ACC112 (cell line): Measurements from ENCODE around the gene RAD54L2.

Source experiments
- H2AFZ ChIP-seq: fragments of 200-600 bp; sonication (generic); one replicate; pipeline ENCODE4 v1.6.0; 2017; ENCODE audit warnings: antibody characterized with exemption, low read length; ENCODE audit not compliant: unreplicated experiment
- H3K27ac ChIP-seq: fragments of 200-600 bp; sonication (generic); 2 replicates; pipeline ENCODE4 v1.5.1; 2014; ENCODE audit warnings: low read depth, mild to moderate bottlenecking, antibody characterized with exemption, low read length, moderate library complexity
- H3K27me3 ChIP-seq: fragments of 200-600 bp; sonication (generic); 2 replicates; pipeline ENCODE4 v1.6.1; 2014; ENCODE audit warnings: mild to moderate bottlenecking, antibody characterized with exemption, low read length, moderate library complexity, mixed read lengths; ENCODE audit not compliant: insufficient read depth
- H3K36me3 ChIP-seq: fragments of 200-600 bp; sonication (generic); 2 replicates; pipeline ENCODE4 v1.6.1; 2016; ENCODE audit warnings: mild to moderate bottlenecking, antibody characterized with exemption, low read length, moderate library complexity, mixed read lengths; ENCODE audit not compliant: insufficient read depth
- H3K4me1 ChIP-seq: fragments of 200-600 bp; sonication (generic); one replicate; pipeline ENCODE4 v1.6.1; 2016; ENCODE audit warnings: low read length, mixed read lengths; ENCODE audit not compliant: insufficient read depth, unreplicated experiment, control insufficient read depth
- H3K4me3 ChIP-seq: fragments of 200-600 bp; sonication (generic); 2 replicates; pipeline ENCODE4 v1.5.1; 2014; ENCODE audit warnings: mild to moderate bottlenecking, low read depth, low read length
- H3K79me2 ChIP-seq: fragments of 200-600 bp; sonication (generic); one replicate; pipeline ENCODE4 v1.6.0; 2016; ENCODE audit warnings: low read length; ENCODE audit not compliant: control insufficient read depth, unreplicated experiment, insufficient read depth

The RAD54L2 gene

GRCh38 chr3:51578238-51578637 lies 39.7 kb downstream of the RAD54L2 start:
- no peak overlapping the region for H3K4me3 ChIP-seq
- H2AFZ ChIP-seq: no peak overlapping the region
- H3K4me1 ChIP-seq: peaks cover 4% of the 10 kb centered on the region
- H3K27me3 ChIP-seq: no peaks in the 10 kb centered on the region
- no peak overlapping the region for H3K27ac ChIP-seq
- peaks cover 13% of the 10 kb centered on the region for H3K79me2 ChIP-seq
- H3K36me3 ChIP-seq: peaks cover 2% of the 10 kb centered on the region; the same call in 1 of the 2 replicates

GRCh38 chr3:51580418-51580817 lies 41.9 kb downstream of the RAD54L2 start:
- H3K36me3 ChIP-seq: no peaks in the 10 kb centered on the region
- no peak overlapping the region for H3K27ac ChIP-seq
- H3K4me3 ChIP-seq: no peak overlapping the region
- H3K27me3 ChIP-seq: no peaks in the 10 kb centered on the region
- H3K79me2 ChIP-seq: peaks cover 18% of the 10 kb centered on the region
- no peak overlapping the region for H2AFZ ChIP-seq
- peaks cover 4% of the 10 kb centered on the region for H3K4me1 ChIP-seq

- H3K4me3 ChIP-seq: no peak overlapping the region
- no peaks in the 10 kb centered on the region for H3K36me3 ChIP-seq
- H3K27me3 ChIP-seq: no peaks in the 10 kb centered on the region
- H3K79me2 ChIP-seq: peaks cover 18% of the 10 kb centered on the region
- no peak overlapping the region for H2AFZ ChIP-seq
- H3K27ac ChIP-seq: no peak overlapping the region
- H3K4me1 ChIP-seq: peaks cover 4% of the 10 kb centered on the region
Measured at GRCh38 chr3:51581524-51581923, 43.0 kb downstream of the RAD54L2 start.

DNA sequence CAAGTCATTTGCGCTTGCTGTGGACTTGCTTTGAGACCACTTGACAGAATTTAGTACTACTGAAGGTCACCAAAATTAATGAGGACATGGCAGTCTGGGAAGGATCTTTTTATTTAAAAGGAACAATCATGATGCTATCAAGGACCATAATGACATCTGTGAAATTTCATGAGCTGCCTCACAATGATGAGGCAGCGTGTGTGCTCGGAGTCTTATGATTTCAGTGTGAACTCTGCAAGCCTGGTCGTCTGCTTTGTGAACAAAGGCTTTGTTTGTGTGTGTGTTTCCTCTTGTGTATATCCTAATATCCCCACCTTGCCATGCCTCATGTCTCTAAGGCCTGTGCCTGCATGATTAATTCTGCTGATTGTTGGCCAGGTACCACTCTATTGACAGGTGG lies 46.7 kb downstream of the RAD54L2 start:
- Histone ChIP-seq H3K4me1 (peaks cover 4% of the 10 kb centered on the region), H3K79me2 (peaks cover 12% of the 10 kb centered on the region), H3K27me3 (no peaks in the 10 kb centered on the region), H2AFZ (no peak overlapping the region), H3K36me3 (no peaks in the 10 kb centered on the region), H3K27ac (no peak overlapping the region), H3K4me3 (no peak overlapping the region)

DNA sequence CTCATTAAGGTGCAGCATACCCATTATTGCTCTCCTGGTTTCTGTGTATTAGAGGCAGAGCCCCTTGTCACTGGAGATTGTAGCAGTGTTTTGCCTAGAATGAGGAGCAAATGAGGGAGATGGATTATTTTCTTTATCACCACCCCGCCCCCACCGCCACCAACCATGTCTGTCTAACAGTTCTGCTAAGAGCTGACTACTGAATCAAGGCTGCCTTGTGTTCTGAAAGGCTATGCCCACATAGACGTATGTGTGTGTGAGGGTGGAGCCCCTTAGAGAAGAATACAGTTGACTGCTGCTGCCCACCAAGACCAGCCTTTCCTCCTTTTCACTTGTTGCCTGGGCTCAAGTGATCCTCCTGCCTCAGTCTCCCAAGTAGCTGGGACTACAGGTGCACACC lies 47.4 kb downstream of the RAD54L2 start:
- peaks cover 12% of the 10 kb centered on the region for H3K79me2 ChIP-seq
- H3K36me3 ChIP-seq: 0 out of 2 replicates have a peak, but pooled peaks cover 2% of the 10 kb centered on the region

More for the DNA sequence above, 47.4 kb downstream of the RAD54L2 start:
- H3K27ac ChIP-seq: no peak overlapping the region
- H3K4me3 ChIP-seq: no peak overlapping the region
- peaks cover 4% of the 10 kb centered on the region for H3K4me1 ChIP-seq
- H2AFZ ChIP-seq: no peak overlapping the region
- H3K27me3 ChIP-seq: no peaks in the 10 kb centered on the region
